Stimulated activated CD8-positive, alpha-beta memory T cell treated with anti-CD3 and anti-CD28 coated beads, Interleukin-4, amount 100 ng/mL, for 1 hour (primary cell): ENCODE data around the gene LRRC1.

Source experiments
- DNase-seq, 2 donors: peaks; one replicate each; pipeline ENCODE4 v3.0.0-alpha.2; 2020; ENCODE audit warnings: low read depth in 2 of 2, low spot score in 1 of 2

The LRRC1 gene

GRCh38 chr6:53814353-53814752, 19.5 kb downstream of the LRRC1 start:
- no peak for DNase-seq

- no peak for DNase-seq
Measured at GRCh38 chr6:53815381-53816119, 20.7 kb downstream of the LRRC1 start.

DNA sequence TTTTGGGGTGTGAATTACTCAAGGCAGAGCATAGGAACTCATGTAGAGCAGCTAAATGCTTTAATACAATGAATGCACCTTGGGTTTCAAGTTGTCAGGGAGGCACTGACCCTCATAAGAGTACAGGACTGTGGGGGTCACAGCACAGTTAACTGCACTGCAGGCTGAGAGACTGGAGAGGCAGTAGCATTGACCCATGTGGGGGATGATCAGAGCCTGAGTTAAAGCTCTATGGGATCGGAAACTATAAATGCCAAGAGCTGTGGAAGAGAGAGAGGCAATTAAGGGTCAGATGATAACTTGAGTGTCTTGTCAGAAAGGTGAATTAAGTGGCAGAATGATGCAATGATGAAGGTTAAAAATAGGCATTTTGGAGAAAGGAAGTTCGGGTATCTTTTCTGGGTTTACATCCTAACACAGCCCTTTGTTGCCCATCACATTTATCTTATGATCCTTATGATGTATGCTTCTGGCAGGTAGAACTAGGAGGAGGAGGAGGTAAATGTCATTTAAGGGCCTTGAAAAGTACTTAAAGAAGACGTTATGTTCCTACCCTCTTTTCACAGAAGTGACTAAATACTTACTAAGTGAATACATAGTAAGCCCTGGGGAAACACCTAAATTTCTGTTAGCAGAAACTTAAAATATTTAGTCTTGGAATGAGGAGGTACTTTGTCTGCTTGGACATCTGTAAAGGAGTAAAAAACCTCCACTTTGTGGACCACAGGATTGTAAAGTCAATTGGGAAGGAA, 24.2 kb downstream of the LRRC1 start:
- DNase-seq, result no peak

DNA sequence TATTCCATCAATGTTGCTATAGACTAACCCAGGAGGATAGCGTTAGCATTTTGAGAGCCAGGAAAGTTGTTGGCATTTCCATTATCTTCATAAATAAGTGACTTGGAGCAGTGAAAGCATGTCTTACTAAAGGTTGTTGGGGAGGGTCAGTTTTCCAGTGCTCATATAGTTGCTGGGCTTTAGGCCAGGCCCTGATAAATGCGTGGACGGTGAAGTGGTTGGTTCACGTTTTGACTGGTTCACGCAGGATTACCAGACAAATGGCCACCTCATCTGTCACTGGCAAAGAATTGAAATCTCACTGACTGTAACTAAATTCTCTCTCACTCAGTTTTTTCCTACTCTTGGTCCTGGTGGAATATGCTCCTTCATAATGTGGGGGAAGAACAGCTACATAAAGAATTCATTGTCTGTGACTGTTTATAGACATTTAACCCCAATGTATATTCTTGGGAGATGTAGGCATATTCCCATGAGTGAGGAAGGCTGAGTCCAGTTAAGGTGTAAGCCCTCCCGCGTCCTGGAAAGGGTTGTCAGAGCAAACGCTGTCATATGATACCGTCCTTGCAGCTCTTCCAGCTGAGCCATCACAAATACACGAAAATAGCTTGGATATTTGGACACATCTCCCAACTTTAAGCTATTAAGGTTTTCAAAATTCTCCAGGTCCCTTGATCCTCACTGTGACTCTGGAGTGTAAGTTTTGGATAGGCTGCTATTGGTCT, 27.8 kb downstream of the LRRC1 start:
- no peak for DNase-seq

- DNase-seq, result no peak
Measured at GRCh38 chr6:53824714-53825113, 29.9 kb downstream of the LRRC1 start.

DNA sequence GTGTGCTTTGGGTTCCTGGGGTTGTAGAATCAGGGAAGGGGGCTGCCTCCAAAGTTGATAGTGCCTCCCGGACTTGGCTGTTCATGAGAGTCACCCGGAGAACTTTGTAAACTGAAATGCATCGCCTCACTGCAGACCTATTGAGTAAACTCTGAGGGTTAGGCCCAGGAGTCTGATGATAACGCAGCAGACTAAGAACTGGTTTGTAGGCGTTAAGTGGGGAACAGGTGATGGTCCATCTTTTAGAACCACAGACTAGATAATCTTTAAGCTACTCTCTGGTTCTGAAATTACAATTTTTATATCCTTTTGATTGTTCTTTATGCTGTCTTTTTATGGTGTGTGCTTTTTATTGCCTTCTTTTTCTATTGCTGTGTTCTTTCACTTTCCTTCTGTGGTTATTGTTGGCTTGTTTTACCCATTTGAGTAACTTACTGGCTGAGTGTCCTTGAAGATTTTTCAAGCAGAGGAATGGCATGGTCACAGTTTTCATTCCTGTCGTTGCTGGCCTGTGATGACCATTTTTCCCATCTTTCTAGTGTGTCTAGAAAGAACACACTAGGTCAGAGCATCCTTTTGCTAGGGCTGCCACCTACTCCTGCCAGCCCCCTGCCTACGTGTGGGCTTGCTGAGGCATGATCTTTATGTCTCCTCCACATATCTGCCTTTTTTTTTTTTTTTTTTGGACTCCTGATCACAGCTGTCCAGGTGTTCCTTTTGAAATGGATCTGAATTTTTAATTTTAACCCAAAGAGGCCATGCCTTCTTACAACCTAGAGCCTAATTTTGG, 30.9 kb downstream of the LRRC1 start:
- no peak for DNase-seq

GRCh38 chr6:53827531-53827930, 32.7 kb downstream of the LRRC1 start:
- DNase-seq, result no peak

- DNase-seq, result no peak
Measured at GRCh38 chr6:53828215-53828614, 33.4 kb downstream of the LRRC1 start.

DNA sequence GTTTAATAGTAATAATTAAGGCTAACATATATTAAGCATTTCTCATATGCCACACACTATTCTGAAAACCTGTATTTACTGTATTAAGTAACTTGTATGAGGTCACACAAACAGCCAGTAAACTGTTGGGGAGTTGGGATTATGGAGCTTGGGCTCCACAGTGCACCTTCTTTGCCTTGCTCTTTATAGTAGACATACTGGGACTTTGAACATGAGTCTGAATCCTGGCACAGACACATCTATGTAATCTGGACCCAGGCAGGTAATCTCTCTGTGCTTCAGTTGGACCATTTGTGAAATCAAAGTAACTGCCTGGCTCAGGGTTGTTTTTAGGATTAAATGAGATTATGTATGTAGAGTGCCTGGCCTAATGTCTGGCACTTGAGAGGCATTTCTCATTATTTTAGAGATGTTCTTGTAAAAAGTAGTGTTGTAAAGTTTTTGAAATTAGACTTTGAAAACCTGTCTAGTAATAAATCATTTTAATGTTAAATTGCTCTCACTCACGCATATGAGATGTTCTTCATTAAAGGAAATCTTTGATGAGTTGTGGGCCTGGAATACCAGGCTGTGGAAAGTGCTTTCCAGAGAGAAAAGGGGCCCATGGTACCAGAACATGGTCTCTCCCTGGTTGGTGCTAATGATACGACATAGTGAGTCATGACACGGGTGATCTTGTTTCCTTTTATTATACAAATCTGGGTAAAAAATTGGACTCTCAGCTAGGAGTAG, 34.3 kb downstream of the LRRC1 start:
- DNase-seq, result no peak

GRCh38 chr6:53829698-53830221, 35.0 kb downstream of the LRRC1 start:
- DNase-seq, result no peak

DNA sequence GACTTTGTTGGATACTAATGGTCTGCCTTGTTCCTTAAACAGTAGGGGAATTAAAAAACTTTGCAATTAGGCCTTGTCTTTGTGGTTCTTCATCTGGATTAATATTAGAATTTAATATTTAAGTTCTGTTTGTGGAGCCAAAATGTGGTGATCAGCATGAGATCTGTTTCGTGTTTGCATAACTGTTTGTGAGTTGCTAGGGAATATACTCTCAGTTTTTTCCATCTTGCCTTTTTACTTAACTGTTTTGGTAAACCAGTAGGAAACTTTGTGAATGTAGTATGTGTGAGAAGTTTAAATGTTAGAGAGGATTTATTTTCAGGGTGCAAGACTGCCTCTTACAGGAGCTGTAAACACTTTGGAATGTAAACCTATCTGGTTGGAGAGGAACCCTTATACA, 35.6 kb downstream of the LRRC1 start:
- no peak for DNase-seq

- no peak for DNase-seq
Measured at GRCh38 chr6:53831081-53831869, 36.5 kb downstream of the LRRC1 start.

DNA sequence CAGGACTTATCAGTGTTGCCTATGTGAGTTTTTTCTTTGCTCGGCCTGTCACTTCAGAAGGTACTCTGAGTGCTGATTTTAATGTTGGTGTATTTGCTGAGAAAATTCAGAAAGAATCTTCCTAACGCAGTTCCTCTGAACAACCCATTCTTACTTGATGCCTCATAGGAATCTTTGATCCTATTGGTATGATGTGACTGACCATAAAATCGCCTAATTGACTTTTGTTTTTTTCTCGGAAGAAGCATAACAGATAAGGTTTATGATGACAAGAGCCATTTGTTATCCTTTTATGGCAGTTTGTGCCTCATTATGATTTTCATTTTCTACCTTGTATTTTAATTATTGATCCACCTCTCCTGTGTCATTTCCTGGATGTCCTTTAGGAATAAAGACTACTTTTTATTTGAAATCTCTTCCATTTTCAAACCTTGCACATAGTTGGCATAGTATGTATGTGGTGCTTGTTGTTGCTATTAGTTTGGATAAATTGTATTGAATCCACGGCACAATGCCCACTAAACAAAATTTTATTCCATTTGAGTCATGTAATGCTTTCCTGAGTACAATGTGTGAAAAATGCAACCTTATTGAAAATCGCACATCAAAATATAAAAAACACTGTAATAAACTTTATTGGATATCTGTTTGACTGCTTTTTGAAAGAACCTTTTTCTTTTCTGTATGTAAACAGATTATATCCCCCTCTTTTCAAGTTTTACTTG, 37.3 kb downstream of the LRRC1 start:
- DNase-seq, result no peak

GRCh38 chr6:53833155-53833554, 38.4 kb downstream of the LRRC1 start:
- DNase-seq, result no peak

- no peak for DNase-seq
Measured at GRCh38 chr6:53834132-53834531, 39.3 kb downstream of the LRRC1 start.

- DNase-seq, result no peak
Measured at GRCh38 chr6:53837865-53838769, 43.3 kb downstream of the LRRC1 start.

DNA sequence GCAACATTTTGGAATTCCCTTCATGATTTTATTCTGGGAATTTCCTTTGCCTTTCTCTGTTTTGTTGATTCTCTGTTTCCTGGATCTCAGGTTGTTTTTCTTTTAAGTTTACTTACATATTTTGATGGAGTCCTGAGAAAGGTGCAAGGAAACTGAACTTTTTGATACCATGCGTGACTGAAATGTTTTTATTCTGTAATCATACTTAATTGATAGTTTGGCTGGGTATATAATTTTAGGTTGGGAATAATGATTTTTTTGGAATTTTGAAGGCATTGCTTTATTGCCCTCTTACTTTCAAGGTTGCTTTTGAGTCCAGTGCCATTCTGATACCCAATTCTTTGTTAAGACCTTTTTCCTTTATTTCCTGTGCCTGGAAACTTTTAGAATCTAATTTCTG, 45.2 kb downstream of the LRRC1 start:
- no peak for DNase-seq
